ENCODE results near the gene TRPM3. TPM values are rescaled to one million over a fixed set of nuclear protein-coding genes. Genes with fewer than 3 reads are reported as not detected.

Gene TRPM3
- total RNA-seq, 1 donor from 2014 or later, result not detected

GRCh38 chr9:70883056-70883455, 238.4 kb downstream of the TRPM3 start:
- H3K27ac Mint-ChIP-seq, result no peak overlapping the region
- H3K27me3 Mint-ChIP-seq, result no peaks in the 10 kb centered on the region
- intact Hi-C loops (cut with micrococcal nuclease), result no loop called here

GRCh38 chr9:70881333-70881732, 240.1 kb downstream of the TRPM3 start:
- no peaks in the 10 kb centered on the region for H3K27me3 Mint-ChIP-seq
- H3K9me3 Mint-ChIP-seq, result no peaks in the 10 kb centered on the region
- DNase-seq, result no peak
- ChIA-PET CTCF (no interaction called here), POLR2A (no interaction called here)
- no peak overlapping the region for H3K27ac Mint-ChIP-seq
- no peak for TF ChIP-seq CTCF (IDR thresholded peaks at IDR 0.05)
- H3K4me3 Mint-ChIP-seq, result no peak overlapping the region
- no peaks in the 10 kb centered on the region for H3K4me1 Mint-ChIP-seq
- no peak for ATAC-seq (ENCODE audit: low read depth)
- intact Hi-C loops (cut with micrococcal nuclease), result no loop called here
- no peaks in the 10 kb centered on the region for H3K36me3 Mint-ChIP-seq (ENCODE audit: low read depth)

More at GRCh38 chr9:70883056-70883455, 238.4 kb downstream of the TRPM3 start:
- ATAC-seq (ENCODE audit: low read depth), result no peak
- ChIA-PET CTCF (no interaction called here), POLR2A (no interaction called here)
- no peaks in the 10 kb centered on the region for H3K9me3 Mint-ChIP-seq
- no peaks in the 10 kb centered on the region for H3K4me1 Mint-ChIP-seq
- no peak for TF ChIP-seq CTCF (IDR thresholded peaks at IDR 0.05)
- no peak for DNase-seq
- H3K36me3 Mint-ChIP-seq (ENCODE audit: low read depth), result no peaks in the 10 kb centered on the region
- no peak overlapping the region for H3K4me3 Mint-ChIP-seq

- ATAC-seq (ENCODE audit: low read depth), result no peak
- H3K4me1 Mint-ChIP-seq, result no peaks in the 10 kb centered on the region
- ChIA-PET POLR2A (no interaction called here), CTCF (no interaction called here)
- no peaks in the 10 kb centered on the region for H3K27me3 Mint-ChIP-seq
- no peaks in the 10 kb centered on the region for H3K36me3 Mint-ChIP-seq (ENCODE audit: low read depth)
- intact Hi-C loops (cut with micrococcal nuclease), result no loop called here
- H3K4me3 Mint-ChIP-seq, result no peak overlapping the region
- DNase-seq, result no peak
- TF ChIP-seq CTCF (IDR thresholded peaks at IDR 0.05), result no peak
- no peak overlapping the region for H3K27ac Mint-ChIP-seq
- H3K9me3 Mint-ChIP-seq, result no peaks in the 10 kb centered on the region
Observed at GRCh38 chr9:70880535-70880934, 240.9 kb downstream of the TRPM3 start.

- no peaks in the 10 kb centered on the region for H3K4me1 Mint-ChIP-seq
- H3K36me3 Mint-ChIP-seq (ENCODE audit: low read depth), result no peaks in the 10 kb centered on the region
- no peaks in the 10 kb centered on the region for H3K9me3 Mint-ChIP-seq
- no peak overlapping the region for H3K4me3 Mint-ChIP-seq
- POLR2A ChIA-PET, result no interaction called here
- no peaks in the 10 kb centered on the region for H3K27me3 Mint-ChIP-seq
- H3K27ac Mint-ChIP-seq, result no peak overlapping the region
- CTCF ChIA-PET, result no interaction called here
- intact Hi-C loops (cut with micrococcal nuclease), result no loop called here
- ATAC-seq (ENCODE audit: low read depth), result no peak
- DNase-seq, result no peak
- no peak for TF ChIP-seq CTCF (IDR thresholded peaks at IDR 0.05)
Observed at GRCh38 chr9:70878576-70878975, 242.8 kb downstream of the TRPM3 start.

- no peak for DNase-seq
- no peak overlapping the region for H3K4me3 Mint-ChIP-seq
- ATAC-seq (ENCODE audit: low read depth), result no peak
- no peaks in the 10 kb centered on the region for H3K9me3 Mint-ChIP-seq
- POLR2A ChIA-PET, result no interaction called here
- TF ChIP-seq CTCF (IDR thresholded peaks at IDR 0.05), result no peak
- no peak overlapping the region for H3K27ac Mint-ChIP-seq
- no peaks in the 10 kb centered on the region for H3K36me3 Mint-ChIP-seq (ENCODE audit: low read depth)
- H3K4me1 Mint-ChIP-seq, result no peaks in the 10 kb centered on the region
- intact Hi-C loops (cut with micrococcal nuclease), result no loop called here
- no peaks in the 10 kb centered on the region for H3K27me3 Mint-ChIP-seq
- CTCF ChIA-PET, result no interaction called here
Observed at GRCh38 chr9:70874451-70874850, 247.0 kb downstream of the TRPM3 start.

Data from activated B cell treated with CpG ODN at 0.5 μM for 24 hours (primary cell).